H9 (cell line): ENCODE results near the gene IMP3. TPM values are rescaled to one million over a fixed set of nuclear protein-coding genes. Genes with fewer than 3 reads are reported as not detected.
"Not testable (repeated sequence)": the region's sequence is repeated elsewhere in the genome, so short reads cannot be mapped to it uniquely, and the experiment has no call there.

Experiments used
- DNase-seq: peaks from one replicate; pipeline ENCODE4 v3.0.0-alpha.2; 2017
- H2AFZ ChIP-seq: one replicate; pipeline ENCODE4 v1.6.1; 2013; ENCODE audit warnings: mild to moderate bottlenecking, low read length, control low read depth, moderate library complexity
- H2AK5ac ChIP-seq: 2 replicates; pipeline ENCODE4 v1.6.1; 2013; ENCODE audit warnings: low read length, control low read depth, mixed read lengths; ENCODE audit not compliant: insufficient read length
- H2BK120ac ChIP-seq: one replicate; pipeline ENCODE4 v1.6.1; 2013; ENCODE audit warnings: low read depth, mild to moderate bottlenecking, low read length, control low read depth, inconsistent platforms; ENCODE audit not compliant: poor library complexity, severe bottlenecking
- H2BK12ac ChIP-seq: 2 replicates; pipeline ENCODE4 v1.6.1; 2013; ENCODE audit warnings: low read length, control low read depth, mixed read lengths, low read depth; ENCODE audit not compliant: insufficient read length
- H2BK15ac ChIP-seq: 2 replicates; pipeline ENCODE4 v1.6.1; 2013; ENCODE audit warnings: low read depth, low read length, control low read depth
- H2BK20ac ChIP-seq: one replicate; pipeline ENCODE4 v1.6.1; 2013; ENCODE audit warnings: low read depth, mild to moderate bottlenecking, low read length, control low read depth, inconsistent platforms; ENCODE audit not compliant: poor library complexity, severe bottlenecking
- H2BK5ac ChIP-seq: 2 replicates; pipeline ENCODE4 v1.6.1; 2013; ENCODE audit warnings: low read length, control low read depth, mixed read lengths; ENCODE audit not compliant: insufficient read length
- H3K14ac ChIP-seq: 2 replicates; pipeline ENCODE4 v1.6.1; 2013; ENCODE audit warnings: low read length, control low read depth; ENCODE audit not compliant: insufficient read depth
- H3K18ac ChIP-seq: 2 replicates; pipeline ENCODE4 v1.6.1; 2013; ENCODE audit warnings: low read depth, mild to moderate bottlenecking, mixed read lengths, low read length, control low read depth; ENCODE audit not compliant: insufficient read length
- H3K23ac ChIP-seq: 2 replicates; pipeline ENCODE4 v1.6.1; 2013; ENCODE audit warnings: low read length, control low read depth, mixed read lengths, low read depth; ENCODE audit not compliant: insufficient read length
- H3K23me2 ChIP-seq: 2 replicates; pipeline ENCODE4 v1.6.1; 2013; ENCODE audit warnings: low read depth, mild to moderate bottlenecking, mixed read lengths, low read length, control low read depth; ENCODE audit not compliant: insufficient read length, poor library complexity, severe bottlenecking
- H3K27ac ChIP-seq: 2 replicates; pipeline ENCODE4 v1.5.1; 2013; ENCODE audit warnings: low read length, control low read depth, mixed read lengths, low read depth; ENCODE audit not compliant: insufficient read length
- H3K27me3 ChIP-seq: 2 replicates; pipeline ENCODE4 v1.6.1; 2013; ENCODE audit warnings: low read length, control low read depth, inconsistent platforms; ENCODE audit not compliant: insufficient read depth
- H3K4ac ChIP-seq: 2 replicates; pipeline ENCODE4 v1.6.1; 2013; ENCODE audit warnings: low read depth, mild to moderate bottlenecking, control low read depth, inconsistent platforms, low read length, moderate library complexity
- H3K4me1 ChIP-seq: 2 replicates; pipeline ENCODE4 v1.6.1; 2013; ENCODE audit warnings: low read length, control low read depth, inconsistent platforms; ENCODE audit not compliant: insufficient read depth
- H3K4me2 ChIP-seq: 2 replicates; pipeline ENCODE4 v1.6.1; 2013; ENCODE audit warnings: low read length, control low read depth, mixed read lengths; ENCODE audit not compliant: insufficient read length, insufficient read depth
- H3K56ac ChIP-seq: 2 replicates; pipeline ENCODE4 v1.6.1; 2013; ENCODE audit warnings: low read depth, mild to moderate bottlenecking, mixed read lengths, low read length, control low read depth; ENCODE audit not compliant: insufficient read length
- H3K79me1 ChIP-seq: 2 replicates; pipeline ENCODE4 v1.6.1; 2013; ENCODE audit warnings: low read depth, mild to moderate bottlenecking, moderate library complexity, low read length, control low read depth, inconsistent platforms; ENCODE audit not compliant: insufficient read depth, poor library complexity, severe bottlenecking
- H3K79me2 ChIP-seq: 2 replicates; pipeline ENCODE4 v1.6.1; 2013; ENCODE audit warnings: low read length, control low read depth, inconsistent platforms; ENCODE audit not compliant: insufficient read depth
- H3K9ac ChIP-seq: 2 replicates; pipeline ENCODE4 v1.6.1; 2013; ENCODE audit warnings: low read length, control low read depth, mixed read lengths; ENCODE audit not compliant: insufficient read length; ENCODE audit errors: extremely low read depth
- H3K9me3 ChIP-seq: one replicate; pipeline ENCODE4 v1.6.1; 2013; ENCODE audit warnings: low read depth, low read length, inconsistent platforms; ENCODE audit not compliant: control insufficient read depth
- H3T11ph ChIP-seq: one replicate; pipeline ENCODE4 v1.6.1; 2013; ENCODE audit warnings: mild to moderate bottlenecking, low read length, control low read depth, inconsistent platforms
- H4K20me1 ChIP-seq: one replicate; pipeline ENCODE4 v1.6.1; 2013; ENCODE audit not compliant: control insufficient read depth, insufficient read length, insufficient read depth
- H4K5ac ChIP-seq: 2 replicates; pipeline ENCODE4 v1.6.1; 2013; ENCODE audit warnings: low read depth, mild to moderate bottlenecking, mixed read lengths, low read length, control low read depth; ENCODE audit not compliant: insufficient read length
- H4K8ac ChIP-seq: replicated peaks from 2 replicates; pipeline ENCODE4 v1.6.1; 2013; ENCODE audit warnings: low read length, control low read depth, mixed read lengths, low read depth; ENCODE audit not compliant: insufficient read length
- H4K91ac ChIP-seq: 2 replicates; pipeline ENCODE4 v1.6.1; 2013; ENCODE audit warnings: low read depth, mild to moderate bottlenecking, moderate library complexity, mixed read lengths, low read length, control low read depth; ENCODE audit not compliant: insufficient read length
- H3K27ac Mint-ChIP-seq, 3 experiments: 2 replicates in 2 of 3; 3 replicates in 1 of 3; pipeline ENCODE4 v1.8.0; 2020 to 2021; ENCODE audit warnings: mixed read lengths in 3 of 3, mild to moderate bottlenecking in 1 of 3, moderate library complexity in 1 of 3
- H3K27me3 Mint-ChIP-seq: 2 replicates; pipeline ENCODE4 v1.8.0; 2021; ENCODE audit warnings: low read depth, mild to moderate bottlenecking, moderate library complexity, mixed read lengths
- H3K36me3 Mint-ChIP-seq, 3 experiments: 2 replicates in 2 of 3; 3 replicates in 1 of 3; pipeline ENCODE4 v1.8.0; 2020 to 2021; ENCODE audit warnings: low read depth in 3 of 3, mixed read lengths in 3 of 3; ENCODE audit not compliant: insufficient read depth in 1 of 3
- H3K4me1 Mint-ChIP-seq, 2 experiments: 2 replicates each; pipeline ENCODE4 v1.8.0; 2020; ENCODE audit warnings: mixed read lengths in 2 of 2
- H3K4me3 Mint-ChIP-seq, 2 experiments: 2 replicates in 1 of 2; 3 replicates in 1 of 2; pipeline ENCODE4 v1.8.0; 2020 to 2021; ENCODE audit warnings: mild to moderate bottlenecking in 2 of 2, mixed read lengths in 2 of 2, moderate library complexity in 1 of 2
- H3K9me3 Mint-ChIP-seq, 2 experiments: 2 replicates in 1 of 2; 3 replicates in 1 of 2; pipeline ENCODE4 v1.8.0; 2020; ENCODE audit warnings: mild to moderate bottlenecking in 2 of 2, mixed read lengths in 2 of 2, moderate library complexity in 1 of 2
- CTCF ChIP-seq: fragments of 200-600 bp; sonication (generic); conservative IDR thresholded peaks from 3 replicates; pipeline ENCODE4 v1.8.0; 2021; ENCODE audit warnings: antibody characterized with exemption, mild to moderate bottlenecking
- whole genome bisulfite sequencing: extraction: QIAGEN DNeasy Blood & Tissue Kit; methylation state at CpG from one replicate; pipeline ENCODE4 v1.1.7; 2013; ENCODE audit warnings: missing lambda C conversion rate, low lambda C conversion rate, mixed read lengths; ENCODE audit not compliant: insufficient read length; ENCODE audit errors: extremely low coverage; 5-methylcytosine and 5-hydroxymethylcytosine counted together
- total RNA-seq: library from RNA; stranded (reverse); gene quantifications from 2 replicates; pipeline ENCODE4 v1.2.1, GENCODE V29; 2021

The IMP3 gene
- total RNA-seq, 1 experiment from 2014 or later: 97.9 TPM

- Mint-ChIP-seq H3K4me3 (peak overlapping the region in 1 of 2 experiments; percentile 61; a peak in 1 of 5 replicates), H3K36me3 (peaks cover 0 to 10% (median 3%) of the 10 kb centered on the region in 3 experiments; a peak in 3 of 7 replicates), H3K4me1 (peaks cover 28 to 34% of the 10 kb centered on the region in 2 experiments), H3K27me3 (no peaks in the 10 kb centered on the region), H3K27ac (peak overlapping the region in 1 of 3 experiments; percentile 40; a peak in 2 of 7 replicates), H3K9me3 (no peaks in the 10 kb centered on the region)
- Histone ChIP-seq H2BK20ac (no peak overlapping the region), H3K79me1 (peaks cover 9% of the 10 kb centered on the region), H4K20me1 (no peaks in the 10 kb centered on the region), H3K23me2 (peaks cover 15% of the 10 kb centered on the region), H2BK120ac (no peak overlapping the region), H4K8ac (no peak overlapping the region), H3K4me2 (no peak overlapping the region), H3K9ac (no peak overlapping the region), H3K14ac (no peak overlapping the region), H2AFZ (no peak overlapping the region), H3K79me2 (peaks cover 20% of the 10 kb centered on the region; the same call in 1 of the 2 replicates), H2AK5ac (no peak overlapping the region), H3K23ac (no peak overlapping the region), H4K91ac (no peak overlapping the region), H3K27ac (no peak overlapping the region), H2BK15ac (no peak overlapping the region), H3K4me1 (no peaks in the 10 kb centered on the region), H3K4ac (no peak overlapping the region), H4K5ac (no peak overlapping the region), H3T11ph (no peak overlapping the region), H2BK5ac (no peak overlapping the region), H2BK12ac (no peak overlapping the region), H3K27me3 (no peaks in the 10 kb centered on the region), H3K18ac (no peak overlapping the region), H3K56ac (no peak overlapping the region), H3K9me3 (no peaks in the 10 kb centered on the region)
- TF ChIP-seq CTCF: no peak
- no CpG with 5 or more reads among the region's 6 CpGs for WGBS
- DNase-seq: no peak
Observed at GRCh38 chr15:75636026-75636425, 4.0 kb downstream of the IMP3 start.

- not testable (repeated sequence) for H3K4me1 ChIP-seq, H4K91ac ChIP-seq, H3K4ac ChIP-seq, H2BK12ac ChIP-seq, H4K20me1 ChIP-seq, H3K27me3 ChIP-seq, H4K5ac ChIP-seq, DNase-seq, H3K4me2 ChIP-seq, H3K4me3 Mint-ChIP-seq, H2BK15ac ChIP-seq, H2BK5ac ChIP-seq, H3K14ac ChIP-seq, H3K9ac ChIP-seq, H4K8ac ChIP-seq, H3K18ac ChIP-seq, H3K36me3 Mint-ChIP-seq, H3K9me3 Mint-ChIP-seq, H3K27ac ChIP-seq, H3K23me2 ChIP-seq, H2AK5ac ChIP-seq, H3K27me3 Mint-ChIP-seq, H3K9me3 ChIP-seq, H3K56ac ChIP-seq, H2BK120ac ChIP-seq, H2AFZ ChIP-seq, H2BK20ac ChIP-seq, H3K23ac ChIP-seq, H3K79me1 ChIP-seq, H3T11ph ChIP-seq
- no CpG with 5 or more reads among the region's 7 CpGs for WGBS
- peak overlapping the region in 1 of 3 experiments; percentile 78; a peak in 2 of 7 replicates for H3K27ac Mint-ChIP-seq
- H3K4me1 Mint-ChIP-seq: peaks cover 23 to 25% of the 10 kb centered on the region in 2 experiments
- peaks cover 11% of the 10 kb centered on the region; the same call in 1 of the 2 replicates for H3K79me2 ChIP-seq
Observed at GRCh38 chr15:75633922-75634321, 6.1 kb downstream of the IMP3 start.
